GM12878 (cell line): ENCODE measurements around the gene RNF186. TPM values are rescaled to one million over a fixed set of nuclear protein-coding genes. Genes with fewer than 3 reads are reported as not detected.
"Not testable (repeated sequence)": the region's sequence is repeated elsewhere in the genome, so short reads cannot be mapped to it uniquely, and the experiment has no call there.

Source experiments
- ATAC-seq: fragments of 200-7000 bp; cut with Tn5 transposase; 3 replicates; pipeline ENCODE4 v1.9.1; 2020; ENCODE audit warnings: mild to moderate bottlenecking, moderate library complexity
- BruUV-seq: library from RNA; stranded (reverse); fragments of 400-500 nt; replicated peaks from 2 replicates; lab custom pipeline; 2021; lab: Mats Ljungman, UMichigan
- CTCF ChIA-PET: fragments of 300-600 bp; sonication (Branson Sonifier 250); formaldehyde crosslinking; extraction: SDS; loops from one replicate; lab custom pipeline; 2021; ENCODE audit warnings: inconsistent platforms; lab: Yijun Ruan, JAX
- POLR2A ChIA-PET: fragments of 350-600 bp; formaldehyde crosslinking; extraction: SDS; loops from one replicate; lab custom pipeline; 2021; ENCODE audit warnings: inconsistent platforms; lab: Charles Lee
- RAD21 ChIA-PET: fragments of 300-600 bp; sonication (Branson Sonifier 250); formaldehyde crosslinking; loops from one replicate; lab custom pipeline; 2023; ENCODE audit warnings: antibody characterized with exemption; ENCODE audit not compliant: unreplicated experiment; lab: Charles Lee
- SMC1A ChIA-PET: fragments of 300-600 bp; sonication (Branson Sonifier 250); formaldehyde crosslinking; loops from one replicate; lab custom pipeline; 2023; ENCODE audit not compliant: unreplicated experiment, uncharacterized antibody; lab: Charles Lee
- DNase-seq: peaks from one replicate; pipeline ENCODE4 v3.0.0-alpha.2; 2011; ENCODE audit warnings: low read depth, low spot score
- FAIRE-seq: peaks from 3 replicates; lab custom pipeline; 2011; peaks lifted over from hg19 to GRCh38; lab: Jason Lieb, UNC
- H2AFZ ChIP-seq: 2 replicates; pipeline ENCODE4 v1.6.0; 2011; ENCODE audit warnings: low read depth, low read length, control low read depth; ENCODE audit not compliant: control insufficient read depth
- H3K27ac ChIP-seq: 2 replicates; pipeline ENCODE4 v1.5.1; 2011; ENCODE audit warnings: control low read depth; ENCODE audit not compliant: control insufficient read depth, insufficient read depth
- H3K27me3 ChIP-seq, 2 experiments: replicated peaks in 1 of 2; 2 replicates each; pipeline versions ENCODE4 v1.6.0 to v1.6.1; 2011; ENCODE audit warnings: low read length in 1 of 2; ENCODE audit not compliant: control insufficient read depth in 2 of 2, insufficient read depth in 2 of 2
- H3K36me3 ChIP-seq, 2 experiments: 2 replicates each; pipeline ENCODE4 v1.5.1; 2011; ENCODE audit warnings: low read length in 1 of 2; ENCODE audit not compliant: control insufficient read depth in 2 of 2, insufficient read depth in 2 of 2
- H3K4me1 ChIP-seq: 2 replicates; pipeline ENCODE4 v1.6.1; 2011; ENCODE audit warnings: mild to moderate bottlenecking, low read length, moderate library complexity, mixed read lengths; ENCODE audit not compliant: control insufficient read depth, insufficient read depth
- H3K4me2 ChIP-seq: 2 replicates; pipeline ENCODE4 v1.6.0; 2011; ENCODE audit warnings: control low read depth; ENCODE audit not compliant: control insufficient read depth, insufficient read depth
- H3K4me3 ChIP-seq: fragments of 200-600 bp; sonication (generic); 2 replicates; pipeline ENCODE4 v1.5.1; 2016
- H3K79me2 ChIP-seq: 2 replicates; pipeline ENCODE4 v1.6.0; 2011; ENCODE audit warnings: low read length; ENCODE audit not compliant: control insufficient read depth, insufficient read depth
- H3K9ac ChIP-seq: 2 replicates; pipeline ENCODE4 v1.8.0; 2011; ENCODE audit warnings: low read length, control low read depth, mixed read lengths; ENCODE audit not compliant: control insufficient read depth, insufficient read depth
- H3K9me3 ChIP-seq: replicated peaks from 3 replicates; pipeline ENCODE4 v1.5.1; 2011; ENCODE audit warnings: mild to moderate bottlenecking, low read length; ENCODE audit not compliant: control insufficient read depth, insufficient read depth
- H4K20me1 ChIP-seq: 2 replicates; pipeline ENCODE4 v1.6.0; 2011; ENCODE audit not compliant: control insufficient read depth, insufficient read depth
- ATF7 ChIP-seq: fragments of 450-650 bp; IDR thresholded peaks from 2 replicates; pipeline ENCODE4 v1.6.1; 2016; ENCODE audit warnings: low read depth, mild to moderate bottlenecking
- CTCF ChIP-seq, 3 experiments: IDR thresholded peaks in 2 of 3; conservative IDR thresholded peaks in 1 of 3; 2 replicates each; pipeline ENCODE4 v1.5.1; 2011; ENCODE audit warnings: low read depth in 3 of 3, low read length in 3 of 3, mild to moderate bottlenecking in 3 of 3, control low read depth in 2 of 3, moderate library complexity in 2 of 3, inconsistent platforms in 1 of 3, mixed read lengths in 1 of 3; ENCODE audit not compliant: control insufficient read depth in 2 of 3, insufficient read depth in 1 of 3; ENCODE audit errors: extremely low read depth in 1 of 3
- NFYA ChIP-seq: IDR thresholded peaks from 2 replicates; pipeline ENCODE4 v1.6.1; 2011; ENCODE audit warnings: low read depth, mild to moderate bottlenecking, low read length, improper control_type of control experiment, borderline replicate concordance
- POLR2A ChIP-seq: IDR thresholded peaks from 2 replicates; pipeline ENCODE4 v1.6.1; 2011; ENCODE audit warnings: low read depth, mild to moderate bottlenecking, low read length
- SMARCA5 ChIP-seq: fragments of 450-650 bp; IDR thresholded peaks from 2 replicates; pipeline ENCODE4 v1.6.1; 2017; ENCODE audit warnings: mild to moderate bottlenecking
- SREBF1 ChIP-seq: IDR thresholded peaks from 2 replicates; pipeline ENCODE4 v1.6.1; 2012; ENCODE audit warnings: mild to moderate bottlenecking, low read length
- SUZ12 ChIP-seq: fragments of 200-600 bp; sonication (generic); IDR thresholded peaks from one replicate; pipeline ENCODE4 v1.6.1; 2018; ENCODE audit warnings: antibody characterized with exemption, mild to moderate bottlenecking; ENCODE audit not compliant: unreplicated experiment
- TAF1 ChIP-seq: IDR thresholded peaks from 2 replicates; pipeline ENCODE4 v1.6.1; 2011; ENCODE audit warnings: mild to moderate bottlenecking, low read depth, low read length, borderline replicate concordance
- ZSCAN29 ChIP-seq: fragments of 450-650 bp; IDR thresholded peaks from 2 replicates; pipeline ENCODE4 v1.6.1; 2017; ENCODE audit warnings: mild to moderate bottlenecking, moderate library complexity
- ZZZ3 ChIP-seq: IDR thresholded peaks from 2 replicates; pipeline ENCODE4 v1.6.1; 2011; ENCODE audit warnings: low read depth; ENCODE audit not compliant: control insufficient read depth, insufficient read length
- WGBS: methylation state at CpG from one replicate; pipeline ENCODE4 v1.1.6; 2016; ENCODE audit warnings: low lambda C conversion rate; ENCODE audit not compliant: insufficient replicate concordance, insufficient coverage; ENCODE audit errors: missing lambda C conversion rate; 5-methylcytosine and 5-hydroxymethylcytosine counted together
- in situ Hi-C: fragments of 300-500 bp; cut with MboI; formaldehyde crosslinking; loops from 9 replicates; pipeline ENCODE4 v1.14.3; 2018; ENCODE audit warnings: mixed read lengths
- intact Hi-C: fragments of 100-400 bp; cut with micrococcal nuclease; formaldehyde crosslinking; loops from one replicate; pipeline ENCODE4 v1.14.2; 2022; ENCODE audit not compliant: unreplicated experiment
- polyA plus RNA-seq, 11 experiments: library from polyadenylated mRNA; depleted of rRNA in 4 of 11; unstranded in 6 of 11; stranded (reverse) in 5 of 11; fragments of >200 nt; fragmentation: Nextera tagmentation in 4 of 11; fragmentation: Illumina TruSeq in 1 of 11; extraction: Ambion mirVana in 4 of 11; extraction: Trizol in 1 of 11; gene quantifications; 1 replicate in 1 of 11; 2 replicates in 10 of 11; pipeline versions ENCODE4 v1.2.1 to v1.2.3, GENCODE V29; 2011 to 2016; ENCODE audit warnings: inconsistent platforms in 2 of 11, missing spikeins in 2 of 11, low read depth in 1 of 11
- total RNA-seq, 4 experiments: library from RNA; depleted of rRNA in 3 of 4; stranded (reverse); fragments of >200 nt in 3 of 4; fragmentation: Illumina TruSeq in 1 of 4; extraction: Trizol in 1 of 4; gene quantifications; 2 replicates each; pipeline versions ENCODE4 v1.2.1 to v1.2.3, GENCODE V29; 2013 to 2021

The RNF186 gene
- total and polyA plus RNA-seq, 10 of the 15 experiments (the other 5 are each of a cell fraction or from before 2014, with no cell fraction given), result not detected

GRCh38 chr1:19852036-19852435 lies 37.0 kb upstream of the RNF186 start:
- no peaks in the 10 kb centered on the region for H3K79me2 ChIP-seq
- ChIA-PET POLR2A (no interaction called here), CTCF (no interaction called here), RAD21 (no interaction called here), SMC1A (no interaction called here)
- 47% methylated on average over 1 of the region's 1 CpG for WGBS
- H3K9me3 ChIP-seq, result no peaks in the 10 kb centered on the region
- H3K4me1 ChIP-seq, result no peaks in the 10 kb centered on the region
- no peak overlapping the region for H3K4me3 ChIP-seq
- in situ Hi-C loops, result no loop called here
- DNase-seq (no peak), FAIRE-seq (no peak), ATAC-seq (no peak)
- H3K27me3 ChIP-seq, result no peaks in the 10 kb centered on the region; a peak in 1 of 4 replicates
- H2AFZ ChIP-seq, result no peak overlapping the region
- no peak overlapping the region for H3K4me2 ChIP-seq
- no peaks in the 10 kb centered on the region for H4K20me1 ChIP-seq
- TF ChIP-seq CTCF (IDR thresholded peaks at IDR 0.05 in 2 of 3, conservative IDR thresholded peaks at IDR 0.05 in 1 of 3; ENCODE audit: control insufficient read depth in 2 of 3, extremely low read depth in 1 of 3, insufficient read depth in 1 of 3, low read depth in 3 of 3, low read length in 3 of 3) (no peak), SREBF1 (no peak), TAF1 (no peak), POLR2A (no peak), SMARCA5 (no peak), SUZ12 (no peak), NFYA (no peak)
- H3K9ac ChIP-seq, result no peak overlapping the region
- intact Hi-C loops, result no loop called here
- H3K36me3 ChIP-seq, result no peaks in the 10 kb centered on the region
- BruUV-seq, result no TSS peak
- H3K27ac ChIP-seq, result no peak overlapping the region

- FAIRE-seq (no peak), ATAC-seq (no peak), DNase-seq (no peak)
- TF ChIP-seq ZSCAN29, result no peak
- TF ChIP-seq ZZZ3, result no peak
- no peak for TF ChIP-seq ATF7
- ChIA-PET POLR2A (no interaction called here), RAD21 (no interaction called here), CTCF (no interaction called here), SMC1A (no interaction called here)
- Histone ChIP-seq H3K79me2 (no peaks in the 10 kb centered on the region), H3K9ac (no peak overlapping the region), H3K36me3 (no peaks in the 10 kb centered on the region), H2AFZ (no peak overlapping the region), H3K4me2 (no peak overlapping the region), H3K4me1 (no peaks in the 10 kb centered on the region), H3K4me3 (no peak overlapping the region), H3K9me3 (no peaks in the 10 kb centered on the region), H3K27me3 (no peaks in the 10 kb centered on the region; a peak in 1 of 4 replicates), H3K27ac (no peak overlapping the region), H4K20me1 (no peaks in the 10 kb centered on the region)
- intact Hi-C loops, result no loop called here
- WGBS, result 14% methylated on average over 7 of the region's 7 CpGs
- BruUV-seq, result no TSS peak
- in situ Hi-C loops, result no loop called here
These were observed 35.1 kb upstream of the RNF186 start for GRCh38 chr1:19850214-19850613.

GRCh38 chr1:19849307-19849706 lies 34.2 kb upstream of the RNF186 start:
- intact Hi-C loops, DNase-seq, H3K27me3 ChIP-seq, H3K4me2 ChIP-seq, SMC1A ChIA-PET, H3K79me2 ChIP-seq, RAD21 ChIA-PET, FAIRE-seq, BruUV-seq, in situ Hi-C loops, H3K9me3 ChIP-seq, H2AFZ ChIP-seq, H3K9ac ChIP-seq, H3K36me3 ChIP-seq, H3K4me1 ChIP-seq, ATAC-seq, H3K27ac ChIP-seq, H4K20me1 ChIP-seq, H3K4me3 ChIP-seq: not testable (repeated sequence)
- 38% methylated on average over 3 of the region's 3 CpGs for WGBS
- POLR2A ChIA-PET, result interaction anchor here (0.6 kb wide), 1 partner anchor 797 kb away, joined by 4 read pairs; no protein-coding TSS in a partner anchor
- CTCF ChIA-PET, result interaction anchor here (1.0 to 1.6 kb wide), 2 partner anchors 10 to 33 kb away, joined by 4 to 7 read pairs; partner anchors contain the start of gene OTUD3
